Skeletal muscle cell (primary cell): ENCODE data around the gene CDH12.
"Not testable (repeated sequence)": the region's sequence is repeated elsewhere in the genome, so short reads cannot be mapped to it uniquely, and the experiment has no call there.

Experiments used
- DNase-seq: peaks from one replicate; pipeline ENCODE4 v3.0.0-alpha.2; 2010; ENCODE audit warnings: low read depth
- H3K4me3 ChIP-seq: 2 replicates; pipeline ENCODE4 v1.5.1; 2011; ENCODE audit warnings: low read depth, mild to moderate bottlenecking, control low read depth, low read length, moderate library complexity

CDH12 gene

GRCh38 chr5:22779499-22779898, 73.6 kb downstream of the CDH12 start:
- no peak for DNase-seq
- H3K4me3 ChIP-seq, result no peak overlapping the region

GRCh38 chr5:22776285-22776684, 76.9 kb downstream of the CDH12 start:
- H3K4me3 ChIP-seq, result no peak overlapping the region
- no peak for DNase-seq

GRCh38 chr5:22774214-22774613, 78.9 kb downstream of the CDH12 start:
- not testable (repeated sequence) for H3K4me3 ChIP-seq, DNase-seq

GRCh38 chr5:22764736-22765135, 88.4 kb downstream of the CDH12 start:
- no peak overlapping the region for H3K4me3 ChIP-seq
- DNase-seq, result no peak

GRCh38 chr5:22757776-22758175, 95.4 kb downstream of the CDH12 start:
- no peak overlapping the region for H3K4me3 ChIP-seq

GRCh38 chr5:22754155-22754554, 99.0 kb downstream of the CDH12 start:
- DNase-seq, result no peak
- no peak overlapping the region for H3K4me3 ChIP-seq

More at GRCh38 chr5:22757776-22758175, 95.4 kb downstream of the CDH12 start:
- no peak for DNase-seq

- DNase-seq, result no peak
- H3K4me3 ChIP-seq, result no peak overlapping the region
Observed at GRCh38 chr5:22751536-22751935, 101.6 kb downstream of the CDH12 start.

- no peak for DNase-seq
- no peak overlapping the region for H3K4me3 ChIP-seq
Observed at GRCh38 chr5:22736443-22737003, 116.6 kb downstream of the CDH12 start.

GRCh38 chr5:22734907-22735306, 118.2 kb downstream of the CDH12 start:
- H3K4me3 ChIP-seq, result no peak overlapping the region
- no peak for DNase-seq

- no peak for DNase-seq
- H3K4me3 ChIP-seq, result no peak overlapping the region
Observed at GRCh38 chr5:22728610-22729009, 124.5 kb downstream of the CDH12 start.

GRCh38 chr5:22722491-22722890, 130.7 kb downstream of the CDH12 start:
- DNase-seq, result no peak
- no peak overlapping the region for H3K4me3 ChIP-seq

- no peak overlapping the region for H3K4me3 ChIP-seq
- no peak for DNase-seq
Observed at GRCh38 chr5:22722056-22722455, 131.1 kb downstream of the CDH12 start.

- H3K4me3 ChIP-seq, result no peak overlapping the region
- DNase-seq, result no peak
Observed at GRCh38 chr5:22719842-22720241, 133.3 kb downstream of the CDH12 start.

GRCh38 chr5:22710660-22711059, 142.5 kb downstream of the CDH12 start:
- DNase-seq, result no peak
- H3K4me3 ChIP-seq, result no peak overlapping the region

- no peak overlapping the region for H3K4me3 ChIP-seq
- no peak for DNase-seq
Observed at GRCh38 chr5:22709743-22710142, 143.4 kb downstream of the CDH12 start.

- DNase-seq, result no peak
- no peak overlapping the region for H3K4me3 ChIP-seq
Observed at GRCh38 chr5:22708770-22709328, 144.3 kb downstream of the CDH12 start.

- DNase-seq, result no peak
- no peak overlapping the region for H3K4me3 ChIP-seq
Observed at GRCh38 chr5:22706901-22707300, 146.2 kb downstream of the CDH12 start.

- DNase-seq, result no peak
- H3K4me3 ChIP-seq, result no peak overlapping the region
Observed at GRCh38 chr5:22699319-22699718, 153.8 kb downstream of the CDH12 start.

GRCh38 chr5:22693121-22693520, 160.0 kb downstream of the CDH12 start:
- no peak for DNase-seq
- no peak overlapping the region for H3K4me3 ChIP-seq

GRCh38 chr5:22683050-22683449, 170.1 kb downstream of the CDH12 start:
- DNase-seq, result no peak

GRCh38 chr5:22678886-22679285, 174.3 kb downstream of the CDH12 start:
- no peak overlapping the region for H3K4me3 ChIP-seq
- DNase-seq, result no peak

More at GRCh38 chr5:22683050-22683449, 170.1 kb downstream of the CDH12 start:
- H3K4me3 ChIP-seq, result no peak overlapping the region

- no peak for DNase-seq
- H3K4me3 ChIP-seq, result no peak overlapping the region
Observed at GRCh38 chr5:22673131-22673530, 180.0 kb downstream of the CDH12 start.
